ENCODE measurements around the gene GVQW3. TPM values are rescaled to one million over a fixed set of nuclear protein-coding genes. Genes with fewer than 3 reads are reported as not detected.

GVQW3 gene
- total RNA-seq, 1 experiment from 2014 or later: 15.8 TPM

GRCh38 chr11:76443268-76443980, 62.3 kb downstream of the GVQW3 start:
- Histone ChIP-seq H3K9me3 (no peaks in the 10 kb centered on the region), H3K4me1 (peaks cover 15% of the 10 kb centered on the region), H3K36me3 (ENCODE audit: control insufficient read depth, insufficient read depth, low read length) (no peaks in the 10 kb centered on the region), H3K27me3 (replicated peaks; ENCODE audit: control insufficient read depth, insufficient read depth, low read length) (no peaks in the 10 kb centered on the region), H3K4me3 (ENCODE audit: low read depth, low read length) (peak overlapping the region; percentile 92)
- Mint-ChIP-seq H3K4me1 (ENCODE audit: low read depth, unreplicated experiment) (peaks cover 25% of the 10 kb centered on the region), H3K36me3 (ENCODE audit: insufficient read depth, unreplicated experiment) (peaks cover 38% of the 10 kb centered on the region), H3K27ac (ENCODE audit: unreplicated experiment) (peak overlapping the region; percentile 99), H3K4me3 (ENCODE audit: unreplicated experiment) (peak overlapping the region; percentile 98), H3K9me3 (ENCODE audit: unreplicated experiment) (no peaks in the 10 kb centered on the region), H3K27me3 (ENCODE audit: insufficient read depth, unreplicated experiment) (no peaks in the 10 kb centered on the region)
- TF ChIP-seq CTCF (IDR thresholded peaks at IDR 0.05; ENCODE audit: insufficient read depth in 1 of 2, low read depth in 1 of 2, low read length in 1 of 2, severe bottlenecking in 1 of 2, unreplicated experiment in 1 of 2): no peak
- ChIA-PET CTCF (interaction anchor here (0.6 kb wide), 1 partner anchor 12 kb away, joined by 6 read pairs; no protein-coding TSS in a partner anchor), POLR2A (no interaction called here)
- BruUV-seq (replicated peaks): no TSS peak
- intact Hi-C loops (cut with micrococcal nuclease; ENCODE audit: unreplicated experiment): loop anchor here (10.0 kb wide), 1 partner anchor 231 kb away; the partner anchor contains the start of gene LRRC32
- DNase-seq: peak in 1 of 2 experiments; percentile 18

- Mint-ChIP-seq H3K36me3 (ENCODE audit: insufficient read depth, unreplicated experiment) (peaks cover 43% of the 10 kb centered on the region), H3K27ac (ENCODE audit: unreplicated experiment) (peak overlapping the region; percentile 99), H3K4me1 (ENCODE audit: low read depth, unreplicated experiment) (peaks cover 25% of the 10 kb centered on the region), H3K4me3 (ENCODE audit: unreplicated experiment) (peak overlapping the region; percentile 98), H3K27me3 (ENCODE audit: insufficient read depth, unreplicated experiment) (no peaks in the 10 kb centered on the region), H3K9me3 (ENCODE audit: unreplicated experiment) (no peaks in the 10 kb centered on the region)
- TSS peak; percentile 81 for BruUV-seq (replicated peaks)
- ChIA-PET CTCF (no interaction called here), POLR2A (no interaction called here)
- Histone ChIP-seq H3K36me3 (ENCODE audit: control insufficient read depth, insufficient read depth, low read length) (no peaks in the 10 kb centered on the region), H3K27me3 (replicated peaks; ENCODE audit: control insufficient read depth, insufficient read depth, low read length) (no peaks in the 10 kb centered on the region), H3K9me3 (no peaks in the 10 kb centered on the region), H3K4me1 (peaks cover 15% of the 10 kb centered on the region), H3K4me3 (ENCODE audit: low read depth, low read length) (peak overlapping the region; percentile 92)
- DNase-seq: no peak
- intact Hi-C loops (cut with micrococcal nuclease; ENCODE audit: unreplicated experiment): loop anchor here (1.0 to 10.0 kb wide), 5 partner anchors 63 to 237 kb away; partner anchors contain the start of genes GVQW3, LRRC32, THAP12 and WNT11
- TF ChIP-seq CTCF (IDR thresholded peaks at IDR 0.05; ENCODE audit: insufficient read depth in 1 of 2, low read depth in 1 of 2, low read length in 1 of 2, severe bottlenecking in 1 of 2, unreplicated experiment in 1 of 2): no peak
Observed at GRCh38 chr11:76444065-76444383, 62.9 kb downstream of the GVQW3 start.

- no peaks in the 10 kb centered on the region for H3K9me3 ChIP-seq
- H3K4me3 ChIP-seq (ENCODE audit: low read depth, low read length): peak within 1 kb of the TSS; percentile 92
- Mint-ChIP-seq H3K4me1 (ENCODE audit: low read depth, unreplicated experiment) (peaks cover 26% of the 10 kb centered on the region), H3K4me3 (ENCODE audit: unreplicated experiment) (peak within 1 kb of the TSS; percentile 98), H3K27ac (ENCODE audit: unreplicated experiment) (peak within 1 kb of the TSS; percentile 99), H3K9me3 (ENCODE audit: unreplicated experiment) (no peaks in the 10 kb centered on the region), H3K36me3 (ENCODE audit: insufficient read depth, unreplicated experiment) (peaks cover 49% of the 10 kb centered on the region), H3K27me3 (ENCODE audit: insufficient read depth, unreplicated experiment) (no peaks in the 10 kb centered on the region)
- intact Hi-C loops (cut with micrococcal nuclease; ENCODE audit: unreplicated experiment): loop anchor here (1.0 to 10.0 kb wide), 8 partner anchors 11 to 416 kb away; partner anchors contain the start of genes ACER3, GVQW3, LRRC32 and THAP12
- POLR2A ChIA-PET: no interaction called here
- BruUV-seq (replicated peaks): no TSS peak
- peaks cover 15% of the 10 kb centered on the region for H3K4me1 ChIP-seq
- peak; percentile 99 to 100 for DNase-seq
- H3K27me3 ChIP-seq (replicated peaks; ENCODE audit: control insufficient read depth, insufficient read depth, low read length): no peaks in the 10 kb centered on the region
- H3K36me3 ChIP-seq (ENCODE audit: control insufficient read depth, insufficient read depth, low read length): no peaks in the 10 kb centered on the region
- CTCF ChIA-PET: interaction anchor here (0.6 to 2.6 kb wide), 3 partner anchors 97 to 236 kb away, joined by 3 to 21 read pairs (median 4); no protein-coding TSS in a partner anchor
- TF ChIP-seq CTCF (IDR thresholded peaks at IDR 0.05; ENCODE audit: insufficient read depth in 1 of 2, low read depth in 1 of 2, low read length in 1 of 2, severe bottlenecking in 1 of 2, unreplicated experiment in 1 of 2): no peak
Observed at GRCh38 chr11:76444384-76445120, 63.4 kb downstream of the GVQW3 start, which contains the start of gene EMSY. Gene EMSY, plus strand, starts transcription at chr11:76445018. Its CDS starts 1,921 bp downstream, at chr11:76446939.

All from Caco-2 (cell line).